Common myeloid progenitor, CD34-positive (primary cell): ENCODE results near the gene PCID2.
A peak's percentile ranks its signal among the peaks of the same experiment; 100 is the strongest.

Source experiments
- CTCF ChIA-PET: fragments of 350-600 bp; sonication (Branson Sonifier 250); formaldehyde crosslinking; loops from one replicate; lab custom pipeline; 2021; ENCODE audit warnings: antibody characterized with exemption; lab: Charles Lee
- POLR2A ChIA-PET: fragments of 350-600 bp; sonication (Branson Sonifier 250); formaldehyde crosslinking; loops from one replicate; lab custom pipeline; 2021; ENCODE audit warnings: antibody characterized with exemption; lab: Charles Lee
- DNase-seq, 3 donors: peaks; one replicate each; pipeline versions ENCODE4 v3.0.0 to v3.0.0-alpha.2; 2013
- H3K27ac ChIP-seq, 2 experiments: 1 replicate in 1 of 2; 2 replicates in 1 of 2; pipeline ENCODE4 v1.7.0; 2013; ENCODE audit warnings: inconsistent platforms in 2 of 2, low read length in 2 of 2, mild to moderate bottlenecking in 2 of 2, low read depth in 1 of 2, moderate library complexity in 1 of 2; ENCODE audit not compliant: severe bottlenecking in 2 of 2, insufficient read depth in 1 of 2, poor library complexity in 1 of 2
- H3K27me3 ChIP-seq, 5 experiments: replicated peaks in 2 of 5; 1 replicate in 3 of 5; 2 replicates in 2 of 5; pipeline versions ENCODE4 v1.6.1 to v1.7.0; 2013; ENCODE audit warnings: low read length in 4 of 5, mild to moderate bottlenecking in 2 of 5, moderate library complexity in 2 of 5, inconsistent platforms in 1 of 5; ENCODE audit not compliant: insufficient read depth in 5 of 5, control insufficient read depth in 4 of 5
- H3K36me3 ChIP-seq, 4 experiments: 1 replicate in 2 of 4; 2 replicates in 2 of 4; pipeline versions ENCODE4 v1.6.1 to v1.7.0; 2013; ENCODE audit warnings: low read length in 3 of 4, control low read depth in 1 of 4, mild to moderate bottlenecking in 1 of 4; ENCODE audit not compliant: control insufficient read depth in 4 of 4, insufficient read depth in 4 of 4
- H3K4me1 ChIP-seq, 4 experiments: 1 replicate in 3 of 4; 2 replicates in 1 of 4; pipeline versions ENCODE4 v1.6.1 to v1.7.1; 2013; ENCODE audit warnings: low read length in 3 of 4, mild to moderate bottlenecking in 3 of 4, control low read depth in 1 of 4, inconsistent platforms in 1 of 4, moderate library complexity in 1 of 4; ENCODE audit not compliant: control insufficient read depth in 4 of 4, insufficient read depth in 4 of 4; ENCODE audit errors: control extremely low read depth in 1 of 4
- H3K4me3 ChIP-seq, 7 experiments: 1 replicate in 4 of 7; 2 replicates in 3 of 7; pipeline versions ENCODE4 v1.5.1 to v1.7.0; 2013; ENCODE audit warnings: mild to moderate bottlenecking in 7 of 7, low read length in 6 of 7, moderate library complexity in 6 of 7, inconsistent platforms in 2 of 7, low read depth in 2 of 7, control low read depth in 1 of 7; ENCODE audit not compliant: insufficient read depth in 4 of 7, control insufficient read depth in 1 of 7; ENCODE audit errors: extremely low read depth in 1 of 7
- H3K9me3 ChIP-seq, 5 experiments: 1 replicate in 4 of 5; 2 replicates in 1 of 5; pipeline versions ENCODE4 v1.6.1 to v1.7.1; 2013; ENCODE audit warnings: low read length in 4 of 5, mild to moderate bottlenecking in 2 of 5, inconsistent platforms in 1 of 5, low read depth in 1 of 5, moderate library complexity in 1 of 5; ENCODE audit not compliant: control insufficient read depth in 4 of 5, insufficient read depth in 2 of 5; ENCODE audit errors: control extremely low read depth in 1 of 5
- WGBS: methylation state at CpG from one replicate; pipeline ENCODE4 v1.1.5; 2013; ENCODE audit not compliant: insufficient coverage; 5-methylcytosine and 5-hydroxymethylcytosine counted together

Gene PCID2

DNA sequence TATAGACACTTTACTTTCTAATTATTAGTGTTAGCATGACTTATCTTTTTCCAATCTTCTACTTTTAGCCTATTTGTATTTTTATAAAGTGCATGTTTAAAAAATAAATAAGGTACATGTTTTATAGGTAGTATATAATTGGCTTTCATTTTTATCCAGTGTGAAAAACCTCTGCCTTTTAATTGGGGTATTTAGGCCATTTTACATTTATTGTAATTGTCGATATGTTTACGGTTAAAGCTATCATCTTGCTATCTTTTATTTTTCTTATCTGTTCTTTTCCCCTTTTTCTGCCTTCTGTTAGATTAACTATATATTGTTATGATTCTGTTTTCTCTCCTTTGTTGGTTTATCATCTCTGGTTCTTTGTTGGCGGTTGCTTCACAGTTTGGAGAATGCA lies 40.9 kb downstream of the PCID2 start:
- Histone ChIP-seq H3K9me3 (peaks cover 0 to 3% (median 2%) of the 10 kb centered on the region in 5 experiments), H3K36me3 (peaks cover 5 to 26% (median 9%) of the 10 kb centered on the region in 4 experiments), H3K27ac (no peak overlapping the region), H3K4me1 (peaks cover 0 to 24% (median 10%) of the 10 kb centered on the region in 4 experiments), H3K4me3 (no peak overlapping the region), H3K27me3 (peaks cover 0 to 5% (median 3%) of the 10 kb centered on the region in 5 experiments)
- ChIA-PET POLR2A (no interaction called here), CTCF (no interaction called here)
- no CpG with 5 or more reads among the region's 3 CpGs for WGBS
- no peak for DNase-seq

DNA sequence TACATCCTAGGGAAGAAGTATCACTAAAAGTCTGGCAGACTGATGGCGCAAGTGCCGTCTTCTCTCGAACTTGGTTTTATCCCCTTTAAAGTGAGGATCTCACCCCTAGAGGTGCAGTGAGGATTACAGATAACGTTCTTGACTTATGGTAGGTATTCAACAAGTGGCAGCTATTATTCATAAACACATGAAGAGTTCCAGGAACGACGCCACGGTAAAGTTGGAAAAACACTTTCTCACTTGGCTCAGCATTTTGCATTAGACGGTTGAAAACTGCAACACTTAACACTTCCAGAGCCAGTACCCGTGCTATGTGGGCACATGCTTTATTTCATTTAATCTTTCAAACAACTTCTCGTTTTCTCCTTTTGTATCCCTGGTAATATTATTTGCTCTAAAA lies 41.3 kb downstream of the PCID2 start:
- POLR2A ChIA-PET = no interaction called here
- Histone ChIP-seq H3K27me3 (peaks cover 0 to 6% (median 3%) of the 10 kb centered on the region in 5 experiments), H3K4me3 (no peak overlapping the region), H3K4me1 (peaks cover 0 to 24% (median 10%) of the 10 kb centered on the region in 4 experiments), H3K9me3 (peaks cover 0 to 3% (median 2%) of the 10 kb centered on the region in 5 experiments), H3K27ac (no peak overlapping the region), H3K36me3 (peaks cover 4 to 21% (median 6%) of the 10 kb centered on the region in 4 experiments)
- WGBS = 97% methylated on average over 8 of the region's 10 CpGs
- CTCF ChIA-PET = no interaction called here
- no peak for DNase-seq

DNA sequence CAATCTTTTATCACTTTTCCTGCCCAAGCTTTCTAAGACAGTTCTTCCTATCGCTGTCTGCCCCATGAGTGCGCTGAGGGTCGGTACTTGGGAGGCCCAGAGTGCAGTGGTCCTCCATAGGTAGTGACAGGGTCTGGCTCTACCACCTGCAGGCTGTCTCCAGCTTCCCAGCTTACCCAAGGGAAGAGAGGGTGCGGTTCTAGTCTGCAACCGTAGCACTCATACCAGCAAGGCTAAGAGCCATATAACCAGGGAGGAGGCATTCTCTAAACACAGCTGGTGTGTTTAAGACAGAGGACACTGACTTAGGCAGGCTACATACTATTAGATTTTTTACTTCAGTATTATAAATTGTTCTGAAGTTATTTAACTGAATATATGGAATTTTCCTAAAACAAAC lies 41.8 kb downstream of the PCID2 start:
- 85% methylated on average over 3 of the region's 5 CpGs for WGBS
- Histone ChIP-seq H3K9me3 (peaks cover 0 to 3% (median 2%) of the 10 kb centered on the region in 5 experiments), H3K36me3 (peaks cover 4 to 17% (median 5%) of the 10 kb centered on the region in 4 experiments), H3K4me1 (peaks cover 0 to 24% (median 10%) of the 10 kb centered on the region in 4 experiments), H3K27ac (no peak overlapping the region), H3K4me3 (no peak overlapping the region), H3K27me3 (peaks cover 0 to 6% (median 3%) of the 10 kb centered on the region in 5 experiments)
- DNase-seq = no peak
- CTCF ChIA-PET = no interaction called here
- POLR2A ChIA-PET = no interaction called here

DNA sequence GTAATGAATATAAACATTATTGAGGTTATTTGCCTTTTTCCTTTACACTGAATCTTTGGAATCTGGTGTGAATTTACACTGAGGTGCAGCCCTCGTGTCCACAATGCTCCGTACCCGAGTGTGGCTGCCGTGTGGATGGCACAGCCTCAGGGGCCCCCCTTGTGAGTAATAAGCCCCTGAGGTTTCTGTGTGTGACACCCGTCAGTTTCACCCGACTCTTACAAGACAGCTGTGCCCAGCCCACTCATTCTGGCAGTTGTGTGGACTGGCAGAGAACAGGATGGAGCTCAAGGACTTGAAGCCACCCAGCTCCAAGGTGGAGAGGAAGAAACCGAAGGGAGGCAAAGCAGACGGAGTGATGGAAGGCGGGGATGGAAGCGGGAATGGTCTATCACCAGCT lies 42.2 kb downstream of the PCID2 start:
- DNase-seq = no peak
- Histone ChIP-seq H3K27ac (no peak overlapping the region), H3K4me3 (no peak overlapping the region), H3K27me3 (peaks cover 0 to 9% (median 4%) of the 10 kb centered on the region in 5 experiments), H3K36me3 (peaks cover 2 to 13% (median 4%) of the 10 kb centered on the region in 4 experiments), H3K9me3 (peaks cover 0 to 3% (median 2%) of the 10 kb centered on the region in 5 experiments), H3K4me1 (peaks cover 0 to 25% (median 11%) of the 10 kb centered on the region in 4 experiments)
- 74% methylated on average over 5 of the region's 10 CpGs for WGBS
- ChIA-PET POLR2A (no interaction called here), CTCF (interaction anchor here (1.2 kb wide), 1 partner anchor 13 kb away, joined by 3 read pairs; no protein-coding TSS in a partner anchor)

DNA sequence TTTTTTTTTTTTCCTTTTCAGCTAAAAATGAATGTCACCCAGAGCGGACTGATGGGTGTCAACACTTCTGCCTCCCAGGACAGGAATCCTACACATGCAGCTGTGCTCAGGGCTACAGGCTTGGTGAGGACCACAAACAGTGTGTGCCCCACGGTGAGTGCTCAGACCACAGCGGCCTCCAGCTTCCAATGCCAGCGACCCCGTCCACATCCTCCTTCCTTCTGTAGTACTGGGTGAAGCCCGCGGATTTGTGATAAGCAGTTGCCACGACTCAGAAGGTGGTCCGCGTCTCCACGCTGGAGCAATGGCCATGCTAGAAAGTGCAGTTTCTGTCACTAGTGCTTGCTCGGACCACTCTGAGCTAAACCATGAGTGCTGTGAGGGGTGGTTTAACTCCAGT lies 44.0 kb downstream of the PCID2 start:
- WGBS = 36% methylated on average over 10 of the region's 12 CpGs
- Histone ChIP-seq H3K36me3 (peaks cover 0 to 6% (median 3%) of the 10 kb centered on the region in 4 experiments), H3K4me1 (peaks cover 0 to 14% (median 7%) of the 10 kb centered on the region in 4 experiments), H3K27me3 (peaks cover 0 to 14% (median 4%) of the 10 kb centered on the region in 5 experiments), H3K27ac (no peak overlapping the region), H3K9me3 (peaks cover 0 to 3% (median 2%) of the 10 kb centered on the region in 5 experiments), H3K4me3 (peak overlapping the region in 1 of 7 experiments; percentile 28)
- ChIA-PET POLR2A (no interaction called here), CTCF (interaction anchor here (0.6 to 0.8 kb wide), 2 partner anchors 17 to 276 kb away, joined by 3 read pairs; no protein-coding TSS in a partner anchor)
- peak; percentile 19 to 86 (median 40) for DNase-seq

DNA sequence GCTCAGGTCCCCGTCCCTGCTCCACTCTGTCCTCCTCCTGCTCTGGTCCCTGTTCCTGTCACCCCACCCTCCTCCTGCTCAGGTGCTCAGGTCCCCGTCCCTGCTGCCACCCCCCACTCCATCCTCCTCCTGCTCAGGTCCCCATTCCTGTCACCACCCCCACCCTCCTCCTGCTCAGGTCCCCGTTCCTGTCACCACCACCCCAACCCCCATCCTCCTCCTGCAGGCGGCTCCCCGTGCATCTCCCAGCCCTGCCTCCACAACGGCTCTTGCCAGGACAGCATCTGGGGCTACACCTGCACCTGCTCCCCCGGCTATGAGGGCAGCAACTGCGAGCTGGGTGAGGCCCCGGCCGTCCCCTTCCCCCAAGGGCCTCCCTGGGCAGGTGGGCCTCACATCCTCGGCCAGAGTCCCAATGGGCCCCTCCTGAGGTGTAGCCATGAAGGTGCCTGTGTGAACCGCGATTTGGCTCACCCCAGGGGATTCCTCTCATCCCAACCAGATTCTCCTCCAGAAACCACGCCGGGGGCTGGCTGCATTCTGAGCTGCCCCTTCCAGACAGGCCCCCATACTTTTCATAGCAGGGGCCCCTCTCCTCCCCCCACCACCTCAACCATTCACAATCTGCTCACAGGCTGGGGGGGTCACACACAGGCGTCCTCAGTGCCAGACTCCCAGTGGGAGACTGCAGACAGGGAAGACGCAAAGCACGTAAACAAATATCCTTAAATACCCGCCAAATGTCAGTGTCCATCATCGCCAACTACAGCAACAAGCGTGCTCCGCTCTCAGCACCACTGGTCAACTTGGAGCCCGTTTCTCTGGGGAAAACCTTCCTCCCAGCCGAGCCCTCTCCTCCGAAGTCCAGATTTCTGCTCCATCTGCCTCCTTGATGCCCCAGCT lies 45.4 kb downstream of the PCID2 start:
- Histone ChIP-seq H3K27ac (no peak overlapping the region), H3K4me1 (peaks cover 0 to 14% (median 7%) of the 10 kb centered on the region in 4 experiments), H3K36me3 (peaks cover 0 to 2% (median under 1%) of the 10 kb centered on the region in 4 experiments), H3K27me3 (peaks cover 0 to 14% (median 4%) of the 10 kb centered on the region in 5 experiments), H3K4me3 (no peak overlapping the region), H3K9me3 (peaks cover 0 to 2% (median 0%) of the 10 kb centered on the region in 5 experiments)
- 70% methylated on average over 17 of the region's 25 CpGs for WGBS
- POLR2A ChIA-PET = no interaction called here
- CTCF ChIA-PET = no interaction called here
- no peak for DNase-seq
